Measurements from ENCODE around the gene INSIG1. TPM values are rescaled to one million over a fixed set of nuclear protein-coding genes. Genes with fewer than 3 reads are reported as not detected.

INSIG1 gene
- total and polyA plus RNA-seq, 2 experiments from 2014 or later: 70.3 to 131 TPM

DNA sequence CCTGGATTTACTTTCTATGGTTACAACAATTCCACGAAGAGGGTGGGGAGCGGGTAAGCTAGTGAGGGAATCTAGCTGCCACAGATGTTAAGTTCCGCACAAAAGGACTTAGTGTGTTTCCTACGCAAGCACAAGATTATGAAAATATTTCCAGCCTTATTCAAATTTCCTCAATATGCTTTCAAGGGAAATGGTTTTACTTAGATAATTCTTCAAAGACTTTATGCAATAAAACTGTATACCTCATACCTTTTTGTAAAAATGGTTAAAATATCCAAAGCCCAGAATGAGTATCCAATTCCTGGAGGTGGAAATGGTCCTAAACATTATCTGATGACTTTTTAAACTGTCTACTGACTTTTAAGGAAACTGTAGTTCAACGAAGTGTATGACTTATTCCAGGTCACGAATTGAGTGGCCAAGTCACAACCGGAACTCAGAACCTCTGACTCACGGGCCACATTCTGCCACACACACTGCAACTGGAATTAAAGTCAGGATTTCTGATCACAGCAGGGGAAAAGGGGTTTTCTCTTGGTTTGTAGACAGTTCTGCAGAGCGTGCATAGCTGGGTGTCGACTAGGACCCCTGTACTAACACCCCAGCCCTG lies 20.2 kb upstream of the INSIG1 start:
- Histone ChIP-seq H3K4me2 (no peak overlapping the region), H3K4me1 (ENCODE audit: insufficient read depth) (peaks cover 7% of the 10 kb centered on the region; the same call in 1 of the 2 replicates), H3K4me3 (no peak overlapping the region), H2AFZ (peak overlapping the region; percentile 84), H3K79me2 (replicated peaks; ENCODE audit: insufficient read depth) (no peaks in the 10 kb centered on the region), H3K27me3 (ENCODE audit: insufficient read depth) (no peaks in the 10 kb centered on the region), H3K9me2 (ENCODE audit: insufficient read depth) (no peaks in the 10 kb centered on the region), H4K20me1 (replicated peaks; ENCODE audit: insufficient read depth) (no peaks in the 10 kb centered on the region), H3K27ac (ENCODE audit: low read depth) (no peak overlapping the region), H3K36me3 (ENCODE audit: insufficient read depth) (no peaks in the 10 kb centered on the region), H3F3A (replicated peaks; ENCODE audit: low read depth) (no peaks in the 10 kb centered on the region)
- H3K4me1 Mint-ChIP-seq: peaks cover 15% of the 10 kb centered on the region
- DNase-seq (ENCODE audit: low spot score) (no peak), ATAC-seq (no peak)
- H3K27ac Mint-ChIP-seq: no peak overlapping the region
- no peak for TF ChIP-seq POLR2AphosphoS5 (IDR thresholded peaks at IDR 0.05; ENCODE audit: low read depth)
- no peak for TF ChIP-seq CTCF (conservative IDR thresholded peaks at IDR 0.05; ENCODE audit: low read depth in 2 of 2)
- TF ChIP-seq NANOG (IDR thresholded peaks at IDR 0.05; ENCODE audit: borderline replicate concordance): no peak
- TF ChIP-seq EZH2 (IDR thresholded peaks at IDR 0.05; ENCODE audit: low read depth, unreplicated experiment): no peak
- no peak for TF ChIP-seq JUNB (IDR thresholded peaks at IDR 0.05; ENCODE audit: unreplicated experiment)
- TF ChIP-seq, protein P1, sequence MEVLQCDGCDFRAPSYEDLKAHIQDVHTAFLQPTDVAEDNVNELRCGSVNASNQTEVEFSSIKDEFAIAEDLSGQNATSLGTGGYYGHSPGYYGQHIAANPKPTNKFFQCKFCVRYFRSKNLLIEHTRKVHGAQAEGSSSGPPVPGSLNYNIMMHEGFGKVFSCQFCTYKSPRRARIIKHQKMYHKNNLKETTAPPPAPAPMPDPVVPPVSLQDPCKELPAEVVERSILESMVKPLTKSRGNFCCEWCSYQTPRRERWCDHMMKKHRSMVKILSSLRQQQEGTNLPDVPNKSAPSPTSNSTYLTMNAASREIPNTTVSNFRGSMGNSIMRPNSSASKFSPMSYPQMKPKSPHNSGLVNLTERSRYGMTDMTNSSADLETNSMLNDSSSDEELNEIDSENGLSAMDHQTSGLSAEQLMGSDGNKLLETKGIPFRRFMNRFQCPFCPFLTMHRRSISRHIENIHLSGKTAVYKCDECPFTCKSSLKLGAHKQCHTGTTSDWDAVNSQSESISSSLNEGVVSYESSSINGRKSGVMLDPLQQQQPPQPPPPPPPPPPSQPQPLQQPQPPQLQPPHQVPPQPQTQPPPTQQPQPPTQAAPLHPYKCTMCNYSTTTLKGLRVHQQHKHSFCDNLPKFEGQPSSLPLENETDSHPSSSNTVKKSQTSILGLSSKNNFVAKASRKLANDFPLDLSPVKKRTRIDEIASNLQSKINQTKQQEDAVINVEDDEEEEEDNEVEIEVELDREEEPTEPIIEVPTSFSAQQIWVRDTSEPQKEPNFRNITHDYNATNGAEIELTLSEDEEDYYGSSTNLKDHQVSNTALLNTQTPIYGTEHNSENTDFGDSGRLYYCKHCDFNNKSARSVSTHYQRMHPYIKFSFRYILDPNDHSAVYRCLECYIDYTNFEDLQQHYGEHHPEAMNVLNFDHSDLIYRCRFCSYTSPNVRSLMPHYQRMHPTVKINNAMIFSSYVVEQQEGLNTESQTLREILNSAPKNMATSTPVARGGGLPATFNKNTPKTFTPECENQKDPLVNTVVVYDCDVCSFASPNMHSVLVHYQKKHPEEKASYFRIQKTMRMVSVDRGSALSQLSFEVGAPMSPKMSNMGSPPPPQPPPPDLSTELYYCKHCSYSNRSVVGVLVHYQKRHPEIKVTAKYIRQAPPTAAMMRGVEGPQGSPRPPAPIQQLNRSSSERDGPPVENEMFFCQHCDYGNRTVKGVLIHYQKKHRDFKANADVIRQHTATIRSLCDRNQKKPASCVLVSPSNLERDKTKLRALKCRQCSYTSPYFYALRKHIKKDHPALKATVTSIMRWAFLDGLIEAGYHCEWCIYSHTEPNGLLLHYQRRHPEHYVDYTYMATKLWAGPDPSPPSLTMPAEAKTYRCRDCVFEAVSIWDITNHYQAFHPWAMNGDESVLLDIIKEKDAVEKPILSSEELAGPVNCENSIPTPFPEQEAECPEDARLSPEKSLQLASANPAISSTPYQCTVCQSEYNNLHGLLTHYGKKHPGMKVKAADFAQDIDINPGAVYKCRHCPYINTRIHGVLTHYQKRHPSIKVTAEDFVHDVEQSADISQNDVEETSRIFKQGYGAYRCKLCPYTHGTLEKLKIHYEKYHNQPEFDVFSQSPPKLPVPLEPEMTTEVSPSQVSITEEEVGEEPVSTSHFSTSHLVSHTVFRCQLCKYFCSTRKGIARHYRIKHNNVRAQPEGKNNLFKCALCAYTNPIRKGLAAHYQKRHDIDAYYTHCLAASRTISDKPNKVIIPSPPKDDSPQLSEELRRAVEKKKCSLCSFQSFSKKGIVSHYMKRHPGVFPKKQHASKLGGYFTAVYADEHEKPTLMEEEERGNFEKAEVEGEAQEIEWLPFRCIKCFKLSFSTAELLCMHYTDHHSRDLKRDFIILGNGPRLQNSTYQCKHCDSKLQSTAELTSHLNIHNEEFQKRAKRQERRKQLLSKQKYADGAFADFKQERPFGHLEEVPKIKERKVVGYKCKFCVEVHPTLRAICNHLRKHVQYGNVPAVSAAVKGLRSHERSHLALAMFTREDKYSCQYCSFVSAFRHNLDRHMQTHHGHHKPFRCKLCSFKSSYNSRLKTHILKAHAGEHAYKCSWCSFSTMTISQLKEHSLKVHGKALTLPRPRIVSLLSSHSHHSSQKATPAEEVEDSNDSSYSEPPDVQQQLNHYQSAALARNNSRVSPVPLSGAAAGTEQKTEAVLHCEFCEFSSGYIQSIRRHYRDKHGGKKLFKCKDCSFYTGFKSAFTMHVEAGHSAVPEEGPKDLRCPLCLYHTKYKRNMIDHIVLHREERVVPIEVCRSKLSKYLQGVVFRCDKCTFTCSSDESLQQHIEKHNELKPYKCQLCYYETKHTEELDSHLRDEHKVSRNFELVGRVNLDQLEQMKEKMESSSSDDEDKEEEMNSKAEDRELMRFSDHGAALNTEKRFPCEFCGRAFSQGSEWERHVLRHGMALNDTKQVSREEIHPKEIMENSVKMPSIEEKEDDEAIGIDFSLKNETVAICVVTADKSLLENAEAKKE (CRISPR knock-in tag; IDR thresholded peaks at IDR 0.05): no peak
- TF ChIP-seq STAT1 (IDR thresholded peaks at IDR 0.05; ENCODE audit: unreplicated experiment): no peak
- no peak for TF ChIP-seq REST (IDR thresholded peaks at IDR 0.05; ENCODE audit: unreplicated experiment)
- no peak for TF ChIP-seq ZNF114 (CRISPR knock-in tag; IDR thresholded peaks at IDR 0.05)
- TF ChIP-seq ZNF331 (CRISPR knock-in tag; IDR thresholded peaks at IDR 0.05; ENCODE audit: low read depth): no peak
- no peak for TF ChIP-seq ETS1 (IDR thresholded peaks at IDR 0.05)
- no peak for TF ChIP-seq EZH2phosphoT487 (IDR thresholded peaks at IDR 0.05; ENCODE audit: unreplicated experiment)
- no peak for TF ChIP-seq CREB1 (CRISPR knock-in tag; IDR thresholded peaks at IDR 0.05; ENCODE audit: low read depth)
- H3K36me3 Mint-ChIP-seq (ENCODE audit: low read depth): no peaks in the 10 kb centered on the region
- no peaks in the 10 kb centered on the region; the same call in 2 of the 3 replicates for H3K9me3 Mint-ChIP-seq
- no peaks in the 10 kb centered on the region for H3K27me3 Mint-ChIP-seq (ENCODE audit: insufficient read depth, low read depth, poor library complexity)
- no peak overlapping the region for H3K4me3 Mint-ChIP-seq

Measured in GM23338 (cell line).